ENCODE measurements around the gene TRIM74. TPM values are rescaled to one million over a fixed set of nuclear protein-coding genes. Genes with fewer than 3 reads are reported as not detected.

The TRIM74 gene
- total and polyA plus RNA-seq, 9 of the 15 experiments (the other 6 are each of a cell fraction or from before 2014, with no cell fraction given) = not detected

DNA sequence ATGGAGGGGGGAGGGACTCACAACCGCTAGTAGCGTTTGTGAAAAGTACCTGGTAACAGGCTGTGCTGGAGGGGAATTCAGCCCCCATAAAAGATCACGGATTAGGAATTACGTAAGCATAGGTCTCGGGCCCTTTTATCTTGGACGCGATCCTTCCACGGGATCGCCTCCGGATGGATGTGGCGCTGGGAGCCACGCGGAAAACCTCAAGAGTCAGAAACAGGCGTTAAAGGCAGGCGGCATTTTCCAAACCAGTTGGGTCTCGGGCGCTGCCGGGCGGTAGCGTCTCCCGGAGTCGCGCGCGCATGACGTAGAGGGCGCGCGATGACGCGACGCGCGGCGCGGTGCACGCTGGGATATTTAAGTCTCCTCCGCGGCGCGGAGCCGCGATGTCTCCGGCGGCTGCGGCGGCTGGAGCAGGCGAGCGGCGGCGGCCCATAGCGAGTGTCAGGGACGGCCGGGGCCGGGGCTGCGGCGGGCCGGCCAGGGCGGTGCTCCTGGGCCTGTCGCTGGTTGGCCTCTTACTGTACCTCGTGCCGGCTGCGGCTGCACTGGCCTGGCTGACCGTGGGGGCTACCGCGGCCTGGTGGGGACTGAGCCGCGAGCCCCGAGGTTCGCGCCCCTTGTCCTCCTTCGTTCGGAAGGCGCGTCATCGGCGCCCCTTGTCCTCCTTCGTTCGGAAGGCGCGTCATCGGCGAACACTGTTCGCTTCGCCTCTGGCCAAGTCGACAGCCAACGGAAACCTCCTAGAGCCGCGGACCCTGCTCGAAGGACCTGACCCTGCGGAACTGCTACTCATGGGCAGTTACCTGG lies 44.3 kb downstream of the TRIM74 start, which contains the start of gene POM121 (continued):
- TF ChIP-seq EWSR1 (IDR thresholded peaks at IDR 0.05; ENCODE audit: borderline replicate concordance, low read depth, partially characterized antibody) (no peak), SETDB1 (IDR thresholded peaks at IDR 0.05; ENCODE audit: low read length) (no peak), ETV1 (tag; conservative IDR thresholded peaks at IDR 0.05; ENCODE audit: low read depth) (0 out of 2 replicates have a peak, but pooled peaks have one; percentile 15), EP300 (IDR thresholded peaks at IDR 0.05; ENCODE audit: low read length) (0 out of 2 replicates have a peak, but pooled peaks have one; percentile 13), CBFA2T2 (conservative IDR thresholded peaks at IDR 0.05) (no peak), NFYB (IDR thresholded peaks at IDR 0.05; ENCODE audit: extremely low read depth, insufficient read length) (no peak), PHTF2 (CRISPR knock-in tag; IDR thresholded peaks at IDR 0.05) (no peak), MTA1 (IDR thresholded peaks at IDR 0.05; ENCODE audit: borderline replicate concordance) (peak; percentile 99), ZNF444 (CRISPR knock-in tag; IDR thresholded peaks at IDR 0.05) (no peak), ADNP (tag; IDR thresholded peaks at IDR 0.05) (no peak), ZNF696 (CRISPR knock-in tag; conservative IDR thresholded peaks at IDR 0.05) (0 out of 2 replicates have a peak, but pooled peaks have one; percentile 18), HMGN3 (IDR thresholded peaks at IDR 0.05; ENCODE audit: borderline replicate concordance, extremely low read depth, insufficient read length, low read depth, low read length) (peak; percentile 94), ZNF79 (CRISPR knock-in tag; IDR thresholded peaks at IDR 0.05; ENCODE audit: low read depth) (no peak), ZNF75A (CRISPR knock-in tag; IDR thresholded peaks at IDR 0.05) (no peak)
- TF ChIP-seq, protein P1, sequence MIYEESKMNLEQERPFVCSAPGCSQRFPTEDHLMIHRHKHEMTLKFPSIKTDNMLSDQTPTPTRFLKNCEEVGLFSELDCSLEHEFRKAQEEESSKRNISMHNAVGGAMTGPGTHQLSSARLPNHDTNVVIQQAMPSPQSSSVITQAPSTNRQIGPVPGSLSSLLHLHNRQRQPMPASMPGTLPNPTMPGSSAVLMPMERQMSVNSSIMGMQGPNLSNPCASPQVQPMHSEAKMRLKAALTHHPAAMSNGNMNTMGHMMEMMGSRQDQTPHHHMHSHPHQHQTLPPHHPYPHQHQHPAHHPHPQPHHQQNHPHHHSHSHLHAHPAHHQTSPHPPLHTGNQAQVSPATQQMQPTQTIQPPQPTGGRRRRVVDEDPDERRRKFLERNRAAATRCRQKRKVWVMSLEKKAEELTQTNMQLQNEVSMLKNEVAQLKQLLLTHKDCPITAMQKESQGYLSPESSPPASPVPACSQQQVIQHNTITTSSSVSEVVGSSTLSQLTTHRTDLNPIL (CRISPR knock-in tag; IDR thresholded peaks at IDR 0.05) = no peak
- TF ChIP-seq, protein P2, sequence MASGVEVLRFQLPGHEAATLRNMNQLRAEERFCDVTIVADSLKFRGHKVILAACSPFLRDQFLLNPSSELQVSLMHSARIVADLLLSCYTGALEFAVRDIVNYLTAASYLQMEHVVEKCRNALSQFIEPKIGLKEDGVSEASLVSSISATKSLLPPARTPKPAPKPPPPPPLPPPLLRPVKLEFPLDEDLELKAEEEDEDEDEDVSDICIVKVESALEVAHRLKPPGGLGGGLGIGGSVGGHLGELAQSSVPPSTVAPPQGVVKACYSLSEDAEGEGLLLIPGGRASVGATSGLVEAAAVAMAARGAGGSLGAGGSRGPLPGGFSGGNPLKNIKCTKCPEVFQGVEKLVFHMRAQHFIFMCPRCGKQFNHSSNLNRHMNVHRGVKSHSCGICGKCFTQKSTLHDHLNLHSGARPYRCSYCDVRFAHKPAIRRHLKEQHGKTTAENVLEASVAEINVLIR (CRISPR knock-in tag; IDR thresholded peaks at IDR 0.05) = peak; percentile 99
- TF ChIP-seq, protein P3, sequence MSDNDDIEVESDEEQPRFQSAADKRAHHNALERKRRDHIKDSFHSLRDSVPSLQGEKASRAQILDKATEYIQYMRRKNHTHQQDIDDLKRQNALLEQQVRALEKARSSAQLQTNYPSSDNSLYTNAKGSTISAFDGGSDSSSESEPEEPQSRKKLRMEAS (CRISPR knock-in tag; IDR thresholded peaks at IDR 0.05) = peak; percentile 76
- TF ChIP-seq, protein P4, sequence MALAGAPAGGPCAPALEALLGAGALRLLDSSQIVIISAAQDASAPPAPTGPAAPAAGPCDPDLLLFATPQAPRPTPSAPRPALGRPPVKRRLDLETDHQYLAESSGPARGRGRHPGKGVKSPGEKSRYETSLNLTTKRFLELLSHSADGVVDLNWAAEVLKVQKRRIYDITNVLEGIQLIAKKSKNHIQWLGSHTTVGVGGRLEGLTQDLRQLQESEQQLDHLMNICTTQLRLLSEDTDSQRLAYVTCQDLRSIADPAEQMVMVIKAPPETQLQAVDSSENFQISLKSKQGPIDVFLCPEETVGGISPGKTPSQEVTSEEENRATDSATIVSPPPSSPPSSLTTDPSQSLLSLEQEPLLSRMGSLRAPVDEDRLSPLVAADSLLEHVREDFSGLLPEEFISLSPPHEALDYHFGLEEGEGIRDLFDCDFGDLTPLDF (CRISPR knock-in tag; IDR thresholded peaks at IDR 0.05) = peak; percentile 76; the same call in 1 of the 2 replicates
- TF ChIP-seq, protein P5, sequence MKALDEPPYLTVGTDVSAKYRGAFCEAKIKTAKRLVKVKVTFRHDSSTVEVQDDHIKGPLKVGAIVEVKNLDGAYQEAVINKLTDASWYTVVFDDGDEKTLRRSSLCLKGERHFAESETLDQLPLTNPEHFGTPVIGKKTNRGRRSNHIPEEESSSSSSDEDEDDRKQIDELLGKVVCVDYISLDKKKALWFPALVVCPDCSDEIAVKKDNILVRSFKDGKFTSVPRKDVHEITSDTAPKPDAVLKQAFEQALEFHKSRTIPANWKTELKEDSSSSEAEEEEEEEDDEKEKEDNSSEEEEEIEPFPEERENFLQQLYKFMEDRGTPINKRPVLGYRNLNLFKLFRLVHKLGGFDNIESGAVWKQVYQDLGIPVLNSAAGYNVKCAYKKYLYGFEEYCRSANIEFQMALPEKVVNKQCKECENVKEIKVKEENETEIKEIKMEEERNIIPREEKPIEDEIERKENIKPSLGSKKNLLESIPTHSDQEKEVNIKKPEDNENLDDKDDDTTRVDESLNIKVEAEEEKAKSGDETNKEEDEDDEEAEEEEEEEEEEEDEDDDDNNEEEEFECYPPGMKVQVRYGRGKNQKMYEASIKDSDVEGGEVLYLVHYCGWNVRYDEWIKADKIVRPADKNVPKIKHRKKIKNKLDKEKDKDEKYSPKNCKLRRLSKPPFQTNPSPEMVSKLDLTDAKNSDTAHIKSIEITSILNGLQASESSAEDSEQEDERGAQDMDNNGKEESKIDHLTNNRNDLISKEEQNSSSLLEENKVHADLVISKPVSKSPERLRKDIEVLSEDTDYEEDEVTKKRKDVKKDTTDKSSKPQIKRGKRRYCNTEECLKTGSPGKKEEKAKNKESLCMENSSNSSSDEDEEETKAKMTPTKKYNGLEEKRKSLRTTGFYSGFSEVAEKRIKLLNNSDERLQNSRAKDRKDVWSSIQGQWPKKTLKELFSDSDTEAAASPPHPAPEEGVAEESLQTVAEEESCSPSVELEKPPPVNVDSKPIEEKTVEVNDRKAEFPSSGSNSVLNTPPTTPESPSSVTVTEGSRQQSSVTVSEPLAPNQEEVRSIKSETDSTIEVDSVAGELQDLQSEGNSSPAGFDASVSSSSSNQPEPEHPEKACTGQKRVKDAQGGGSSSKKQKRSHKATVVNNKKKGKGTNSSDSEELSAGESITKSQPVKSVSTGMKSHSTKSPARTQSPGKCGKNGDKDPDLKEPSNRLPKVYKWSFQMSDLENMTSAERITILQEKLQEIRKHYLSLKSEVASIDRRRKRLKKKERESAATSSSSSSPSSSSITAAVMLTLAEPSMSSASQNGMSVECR (CRISPR knock-in tag; IDR thresholded peaks at IDR 0.05) = peak; percentile 79

Data from K562 (cell line).